ENCODE data around the gene SMIM15. TPM values are rescaled to one million over a fixed set of nuclear protein-coding genes. Genes with fewer than 3 reads are reported as not detected.

SMIM15 gene
- total and polyA plus RNA-seq, 2 of the 4 experiments (the other 2 are of a cell fraction): 49.7 to 94.3 TPM

GRCh38 chr5:61177716-61178115 is 15.4 kb upstream of the SMIM15 start:
- no peak overlapping the region for H3K4me3 ChIP-seq (ENCODE audit: insufficient read depth, low read depth, low read length)
- no peaks in the 10 kb centered on the region for H3K27me3 ChIP-seq (ENCODE audit: control insufficient read depth, insufficient read depth, low read length)
- H3K56ac ChIP-seq (ENCODE audit: extremely low read depth, insufficient read depth, low read length): no peak overlapping the region
- no peak overlapping the region for H3K4ac ChIP-seq (ENCODE audit: low read depth, low read length)
- dilution Hi-C loops (cut with HindIII; ENCODE audit: low sequenced_read_pairs, unreplicated experiment) (no loop called here), intact Hi-C loops (cut with micrococcal nuclease) (no loop called here), in situ Hi-C loops (cut with MboI; ENCODE audit: low sequenced_read_pairs) (no loop called here)
- no peak for ATAC-seq (ENCODE audit: low read depth)
- WGBS, 2 experiments (ENCODE audit: extremely low coverage in 2 of 2, insufficient read length in 1 of 2): 89% methylated on average over 3 of the region's 7 CpGs; no CpG with 5 or more reads in 1 of the 2 experiments
- ChIA-PET CTCF (no interaction called here), POLR2A (ENCODE audit: unreplicated experiment) (no interaction called here)
- H2BK20ac ChIP-seq (ENCODE audit: low read depth, low read length): no peak overlapping the region
- no peak overlapping the region for H3K23ac ChIP-seq (ENCODE audit: low read depth, low read length)
- no peak overlapping the region for H3K14ac ChIP-seq (replicated peaks; ENCODE audit: low read depth, low read length)
- H3K9me1 ChIP-seq (ENCODE audit: insufficient read depth, low read length): no peaks in the 10 kb centered on the region
- no peak overlapping the region for H4K5ac ChIP-seq (ENCODE audit: low read depth, low read length)
- no peaks in the 10 kb centered on the region for H4K20me1 ChIP-seq (ENCODE audit: insufficient read depth, low read length)
- H2BK120ac ChIP-seq (ENCODE audit: low read depth, low read length): no peak overlapping the region
- no peak for DNase-seq
- H3K27ac ChIP-seq (ENCODE audit: insufficient read depth, low read length): no peak overlapping the region
- no peaks in the 10 kb centered on the region for H3K79me1 ChIP-seq (ENCODE audit: low read depth in 1 of 2, low read length in 2 of 2)
- H2AK5ac ChIP-seq (ENCODE audit: low read depth, low read length): no peak overlapping the region
- no peak overlapping the region for H2AK9ac ChIP-seq (replicated peaks; ENCODE audit: low read depth, low read length, poor library complexity)
- no peak overlapping the region; the same call in 1 of the 2 replicates for H3K18ac ChIP-seq (ENCODE audit: low read depth, low read length)
- no peak overlapping the region for H2BK15ac ChIP-seq (ENCODE audit: low read depth, low read length)
- H3K9ac ChIP-seq (ENCODE audit: low read depth, low read length): no peak overlapping the region
- no peak overlapping the region for H4K8ac ChIP-seq (ENCODE audit: low read depth in 2 of 2, low read length in 2 of 2)
- no peaks in the 10 kb centered on the region for H3K9me3 ChIP-seq (ENCODE audit: control insufficient read depth, insufficient read depth, low read length)
- no TSS peak for BruUV-seq (replicated peaks)
- H4K91ac ChIP-seq (ENCODE audit: insufficient read depth, low read depth, low read length): no peak overlapping the region
- H3K4me2 ChIP-seq (ENCODE audit: low read depth, low read length): no peak overlapping the region
- H3K4me1 ChIP-seq (ENCODE audit: control insufficient read depth, insufficient read depth, low read length): peaks cover 10% of the 10 kb centered on the region
- H2BK5ac ChIP-seq (ENCODE audit: low read depth, low read length, poor library complexity, severe bottlenecking): no peak overlapping the region
- no peak overlapping the region for H2AFZ ChIP-seq (replicated peaks; ENCODE audit: low read length, poor library complexity)
- no peaks in the 10 kb centered on the region for H3K36me3 ChIP-seq (ENCODE audit: control insufficient read depth, insufficient read depth, low read length)
- TF ChIP-seq MAZ (IDR thresholded peaks at IDR 0.05; ENCODE audit: borderline replicate concordance, low read depth, low read length) (no peak), POLR2A (IDR thresholded peaks at IDR 0.05; ENCODE audit: low read depth, low read length) (no peak), RFX5 (IDR thresholded peaks at IDR 0.05; ENCODE audit: low read depth, low read length) (no peak), MAFK (IDR thresholded peaks at IDR 0.05; ENCODE audit: low read depth, low read length) (no peak), RCOR1 (IDR thresholded peaks at IDR 0.05; ENCODE audit: insufficient replicate concordance, low read length) (no peak), RAD21 (IDR thresholded peaks at IDR 0.05; ENCODE audit: low read length) (no peak), CHD1 (IDR thresholded peaks at IDR 0.05; ENCODE audit: low read depth, low read length) (no peak), BHLHE40 (IDR thresholded peaks at IDR 0.05; ENCODE audit: low read depth, low read length) (no peak), NFE2L2 (IDR thresholded peaks at IDR 0.05; ENCODE audit: low read depth, low read length) (no peak), MXI1 (IDR thresholded peaks at IDR 0.05; ENCODE audit: borderline replicate concordance, low read depth, low read length) (no peak), FOS (IDR thresholded peaks at IDR 0.05; ENCODE audit: low read depth, low read length) (no peak), CEBPB (IDR thresholded peaks at IDR 0.05; ENCODE audit: low read depth, low read length) (no peak), CTCF (conservative IDR thresholded peaks at IDR 0.05; ENCODE audit: low read depth, low read length) (no peak), USF2 (IDR thresholded peaks at IDR 0.05; ENCODE audit: low read depth, low read length) (no peak), ELK1 (IDR thresholded peaks at IDR 0.05; ENCODE audit: borderline replicate concordance, low read depth, low read length) (no peak), SMC3 (IDR thresholded peaks at IDR 0.05; ENCODE audit: low read depth, low read length) (no peak)
